KOPT-K1 (cell line): ENCODE measurements around the gene GOLGA7B.

Source experiments
- H3K27ac ChIP-seq: fragments of 200-600 bp; sonication (generic); 2 replicates; pipeline ENCODE4 v1.5.1; 2016; ENCODE audit warnings: antibody characterized with exemption, mild to moderate bottlenecking, low read depth, low read length; ENCODE audit not compliant: poor library complexity, severe bottlenecking
- H3K36me3 ChIP-seq: fragments of 200-600 bp; sonication (generic); 2 replicates; pipeline ENCODE4 v1.5.1; 2017; ENCODE audit warnings: antibody characterized with exemption, mild to moderate bottlenecking, low read length, moderate library complexity; ENCODE audit not compliant: insufficient read depth
- H3K9me3 ChIP-seq: fragments of 200-600 bp; sonication (generic); 2 replicates; pipeline ENCODE4 v1.5.1; 2017; ENCODE audit warnings: antibody characterized with exemption, low read length, mild to moderate bottlenecking; ENCODE audit not compliant: insufficient read depth, poor library complexity, severe bottlenecking

GOLGA7B gene

GRCh38 chr10:97907830-97908229 lies 58.2 kb downstream of the GOLGA7B start:
- H3K27ac ChIP-seq: no peak overlapping the region
- no peaks in the 10 kb centered on the region for H3K36me3 ChIP-seq
- H3K9me3 ChIP-seq: no peaks in the 10 kb centered on the region

DNA sequence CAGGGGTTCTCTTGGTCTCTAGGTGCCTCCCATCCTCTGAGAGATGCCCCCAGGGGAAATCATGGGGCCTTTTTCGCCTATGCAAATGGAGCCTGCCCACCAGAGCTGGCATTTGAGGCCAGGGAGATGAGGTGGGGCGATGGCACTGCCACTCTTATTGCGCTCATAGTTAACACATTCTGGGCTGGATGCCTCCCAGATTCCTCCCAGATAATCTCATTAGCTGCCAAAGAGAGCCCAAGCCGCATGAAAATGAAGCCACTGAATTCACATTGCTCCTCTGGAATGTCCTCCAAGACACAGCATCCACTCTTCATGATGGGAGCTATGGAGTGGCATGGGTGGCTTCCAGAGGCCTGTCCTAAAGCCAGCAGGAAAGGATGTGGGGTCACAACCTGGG lies 61.0 kb downstream of the GOLGA7B start:
- Histone ChIP-seq H3K27ac (no peak overlapping the region), H3K9me3 (no peaks in the 10 kb centered on the region), H3K36me3 (no peaks in the 10 kb centered on the region)

DNA sequence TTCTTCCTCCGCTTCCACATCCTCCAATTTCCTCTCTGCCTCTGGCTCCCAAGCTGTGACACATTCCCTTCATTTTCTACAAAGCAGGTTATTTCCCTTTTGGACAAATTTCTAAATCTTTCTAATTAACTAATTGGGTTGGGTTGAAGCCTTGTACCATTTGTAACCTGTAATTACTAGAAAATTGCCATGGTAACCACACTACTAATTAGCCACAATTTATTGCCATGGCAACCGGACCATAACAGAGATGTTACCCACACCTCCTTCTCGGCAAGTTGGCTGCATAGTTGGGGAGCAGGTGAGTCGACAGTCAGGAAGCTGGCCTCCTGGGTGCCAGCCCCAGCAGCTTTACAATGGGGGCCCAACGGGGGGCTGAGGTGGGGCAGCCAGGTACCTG lies 61.6 kb downstream of the GOLGA7B start:
- H3K9me3 ChIP-seq: no peaks in the 10 kb centered on the region
- no peaks in the 10 kb centered on the region for H3K36me3 ChIP-seq
- H3K27ac ChIP-seq: no peak overlapping the region

- no peak overlapping the region for H3K27ac ChIP-seq
- H3K9me3 ChIP-seq: no peaks in the 10 kb centered on the region
These were observed 63.5 kb downstream of the GOLGA7B start for GRCh38 chr10:97913193-97913592.

GRCh38 chr10:97913614-97914013 lies 64.0 kb downstream of the GOLGA7B start:
- no peak overlapping the region for H3K27ac ChIP-seq

More at GRCh38 chr10:97913193-97913592, 63.5 kb downstream of the GOLGA7B start:
- no peaks in the 10 kb centered on the region for H3K36me3 ChIP-seq

GRCh38 chr10:97914171-97914836 lies 64.7 kb downstream of the GOLGA7B start:
- H3K9me3 ChIP-seq: no peaks in the 10 kb centered on the region
- no peak overlapping the region for H3K27ac ChIP-seq
- no peaks in the 10 kb centered on the region for H3K36me3 ChIP-seq

More at GRCh38 chr10:97913614-97914013, 64.0 kb downstream of the GOLGA7B start:
- no peaks in the 10 kb centered on the region for H3K36me3 ChIP-seq
- H3K9me3 ChIP-seq: no peaks in the 10 kb centered on the region

DNA sequence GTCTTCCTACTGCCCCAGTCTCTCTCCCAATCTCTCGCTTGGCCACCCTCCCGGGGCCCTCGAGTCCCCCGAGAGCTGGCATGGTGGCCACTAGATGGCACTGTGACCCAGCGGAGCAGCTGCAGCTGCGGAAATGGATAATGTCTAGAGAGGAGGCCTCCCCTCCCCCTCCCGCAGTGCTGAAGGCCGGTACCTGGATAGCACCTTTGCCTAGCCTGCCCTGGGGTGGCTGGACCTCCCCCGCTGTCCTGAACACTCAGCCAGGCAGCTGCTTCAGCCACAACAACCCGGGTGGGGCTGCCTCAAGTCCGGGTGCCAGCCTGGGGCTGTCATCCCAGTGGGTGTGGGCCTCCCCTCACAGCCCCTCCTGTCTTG lies 65.2 kb downstream of the GOLGA7B start:
- Histone ChIP-seq H3K9me3 (no peaks in the 10 kb centered on the region), H3K36me3 (no peaks in the 10 kb centered on the region), H3K27ac (no peak overlapping the region)

DNA sequence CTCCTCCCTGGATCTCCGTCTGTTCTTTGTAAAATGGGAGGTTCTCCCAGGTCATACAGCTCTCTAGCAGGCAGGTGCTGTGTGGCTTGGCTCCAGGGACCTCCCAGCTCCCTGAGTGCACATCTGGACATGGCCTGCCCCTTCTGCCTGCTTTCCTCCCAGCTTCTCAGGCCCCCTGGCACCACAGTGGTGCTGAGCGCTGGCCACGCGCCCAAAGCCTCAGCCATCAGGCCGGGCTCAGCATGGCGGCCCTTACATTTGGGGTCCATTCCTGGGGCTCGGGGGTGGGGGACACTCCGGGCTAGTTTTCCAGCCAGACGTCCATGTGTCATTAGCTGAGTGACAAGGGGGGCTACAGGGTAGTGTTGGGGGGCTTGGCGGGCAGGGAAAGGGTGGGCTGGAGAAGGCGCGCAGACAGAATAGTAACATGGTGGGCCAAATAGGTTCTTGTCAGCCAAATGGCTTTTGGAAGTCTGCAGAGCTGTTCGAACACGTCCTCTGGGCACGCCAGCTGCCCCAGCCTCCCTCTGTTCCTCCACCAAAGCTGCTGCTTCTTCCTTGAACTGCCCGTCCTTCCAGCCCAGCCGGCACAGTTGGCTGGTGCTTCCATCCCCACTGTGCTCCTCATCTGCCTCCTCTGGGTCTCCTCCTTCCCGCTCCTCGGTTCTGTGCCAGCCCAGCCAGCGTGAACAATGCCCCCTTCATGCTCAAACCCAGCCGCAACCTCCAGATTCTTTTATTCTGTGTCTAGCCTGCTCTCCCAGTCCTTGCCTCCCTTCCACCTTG lies 65.9 kb downstream of the GOLGA7B start:
- no peak overlapping the region for H3K27ac ChIP-seq
- no peaks in the 10 kb centered on the region for H3K36me3 ChIP-seq
- no peaks in the 10 kb centered on the region for H3K9me3 ChIP-seq

GRCh38 chr10:97916586-97916985 lies 66.9 kb downstream of the GOLGA7B start:
- no peak overlapping the region for H3K27ac ChIP-seq
- H3K36me3 ChIP-seq: no peaks in the 10 kb centered on the region
- H3K9me3 ChIP-seq: no peaks in the 10 kb centered on the region

DNA sequence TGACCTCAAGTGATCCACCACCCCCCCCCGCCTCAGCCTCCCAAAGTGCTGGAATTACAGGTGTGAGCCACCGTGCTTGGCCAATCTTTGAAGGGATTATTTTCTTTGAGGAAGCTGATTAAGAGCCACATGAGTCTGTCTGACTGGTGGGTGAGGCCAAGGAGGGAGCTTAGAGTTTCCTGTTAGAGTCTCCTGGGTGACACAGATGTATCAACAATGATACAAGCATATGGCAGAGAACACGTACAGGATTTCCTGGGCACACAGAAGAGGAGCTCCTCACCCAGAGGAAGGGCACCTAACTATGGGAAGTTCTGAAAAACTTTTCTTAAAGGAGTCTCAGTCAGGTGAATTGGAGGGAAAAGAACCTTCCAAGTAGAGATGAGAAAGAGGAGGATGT lies 69.4 kb downstream of the GOLGA7B start:
- Histone ChIP-seq H3K9me3 (no peaks in the 10 kb centered on the region), H3K36me3 (no peaks in the 10 kb centered on the region), H3K27ac (no peak overlapping the region)

DNA sequence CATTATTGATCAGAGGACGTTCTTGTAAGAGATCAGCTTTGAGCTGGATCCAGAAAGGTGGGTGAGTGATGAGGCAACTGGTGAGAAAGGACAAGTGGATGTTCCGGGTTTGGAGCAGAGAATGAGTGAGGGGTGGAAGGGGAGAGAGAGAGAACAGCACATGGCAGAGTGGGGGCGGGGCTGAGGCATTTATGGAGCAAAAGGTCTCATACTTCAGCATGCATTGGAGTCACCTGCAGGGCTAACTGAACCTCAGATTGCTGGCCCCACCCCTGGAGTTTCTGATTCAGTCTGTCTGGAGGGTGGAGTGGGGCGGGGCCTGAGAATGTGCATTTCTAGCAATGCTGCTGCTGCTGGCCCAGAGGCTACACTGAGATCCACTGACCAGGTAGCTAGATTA lies 71.2 kb downstream of the GOLGA7B start:
- Histone ChIP-seq H3K9me3 (no peaks in the 10 kb centered on the region), H3K36me3 (no peaks in the 10 kb centered on the region), H3K27ac (no peak overlapping the region)
